Measurements from ENCODE around the gene KDM3A. TPM values are rescaled to one million over a fixed set of nuclear protein-coding genes. Genes with fewer than 3 reads are reported as not detected.

Gene KDM3A
- total RNA-seq, 1 experiment from 2014 or later: 52.6 TPM

- no peak overlapping the region for H3K4me2 ChIP-seq (ENCODE audit: low read length)
- H2AFZ ChIP-seq (ENCODE audit: low read depth, low read length, poor library complexity, severe bottlenecking): no peak overlapping the region
- ATAC-seq: no peak
- DNase-seq (ENCODE audit: low read depth, low spot score): no peak
- no peaks in the 10 kb centered on the region for H3K4me1 ChIP-seq (ENCODE audit: control insufficient read depth in 1 of 2, insufficient read depth in 2 of 2, low read length in 2 of 2)
- H3K9me3 ChIP-seq (ENCODE audit: control insufficient read depth in 1 of 2, insufficient read depth in 1 of 2, low read depth in 1 of 2, low read length in 2 of 2): no peaks in the 10 kb centered on the region
- ChIA-PET CTCF (no interaction called here), POLR2A (no interaction called here), RAD21 (ENCODE audit: low non-redundant PET in 1 of 2, low total read pairs in 2 of 2, uncharacterized antibody in 2 of 2, unreplicated experiment in 2 of 2) (no interaction called here)
- no peaks in the 10 kb centered on the region for H3K79me2 ChIP-seq (ENCODE audit: insufficient read depth, low read length)
- no TSS peak for BruUV-seq (replicated peaks)
- H3K4me3 ChIP-seq (replicated peaks in 1 of 2; ENCODE audit: low read depth in 1 of 2, low read length in 2 of 2): no peak overlapping the region
- no peak overlapping the region for H3K9ac ChIP-seq (ENCODE audit: low read length)
- H4K20me1 ChIP-seq (ENCODE audit: insufficient read depth): no peaks in the 10 kb centered on the region
- intact Hi-C loops (cut with micrococcal nuclease): no loop called here
- peaks cover 73% of the 10 kb centered on the region in 2 experiments for H3K36me3 ChIP-seq (ENCODE audit: control insufficient read depth in 1 of 2, insufficient read depth in 2 of 2, low read length in 2 of 2)
- H3K27ac ChIP-seq (ENCODE audit: low read depth, low read length): no peak overlapping the region
- no peaks in the 10 kb centered on the region for H3K9me2 ChIP-seq (ENCODE audit: insufficient read depth)
- TF ChIP-seq ZNF274 (IDR thresholded peaks at IDR 0.05; ENCODE audit: low read depth, low read length) (no peak), SP1 (IDR thresholded peaks at IDR 0.05; ENCODE audit: low read depth) (no peak), SRF (IDR thresholded peaks at IDR 0.05; ENCODE audit: low read depth) (no peak), RAD21 (IDR thresholded peaks at IDR 0.05; ENCODE audit: low read depth) (peak; percentile 20; the same call in 1 of the 2 replicates)
- TF ChIP-seq, protein P1, sequence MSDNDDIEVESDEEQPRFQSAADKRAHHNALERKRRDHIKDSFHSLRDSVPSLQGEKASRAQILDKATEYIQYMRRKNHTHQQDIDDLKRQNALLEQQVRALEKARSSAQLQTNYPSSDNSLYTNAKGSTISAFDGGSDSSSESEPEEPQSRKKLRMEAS (IDR thresholded peaks at IDR 0.05): no peak
- H3K27me3 ChIP-seq (ENCODE audit: insufficient read depth, low read length): no peaks in the 10 kb centered on the region
These were observed 45.9 kb downstream of the KDM3A start for GRCh38 chr2:86487062-86487461.

GRCh38 chr2:86488561-86489250 lies 47.5 kb downstream of the KDM3A start:
- DNase-seq (ENCODE audit: low read depth, low spot score) (no peak), ATAC-seq (no peak)
- no peaks in the 10 kb centered on the region for H3K27me3 ChIP-seq (ENCODE audit: insufficient read depth, low read length)
- H3K4me3 ChIP-seq (replicated peaks in 1 of 2; ENCODE audit: low read depth in 1 of 2, low read length in 2 of 2): no peak overlapping the region
- H3K9me2 ChIP-seq (ENCODE audit: insufficient read depth): no peaks in the 10 kb centered on the region
- no TSS peak for BruUV-seq (replicated peaks)
- no peaks in the 10 kb centered on the region for H4K20me1 ChIP-seq (ENCODE audit: insufficient read depth)
- H3K9me3 ChIP-seq (ENCODE audit: control insufficient read depth in 1 of 2, insufficient read depth in 1 of 2, low read depth in 1 of 2, low read length in 2 of 2): no peaks in the 10 kb centered on the region
- ChIA-PET RAD21 (ENCODE audit: low non-redundant PET in 1 of 2, low total read pairs in 2 of 2, uncharacterized antibody in 2 of 2, unreplicated experiment in 2 of 2) (no interaction called here), CTCF (no interaction called here), POLR2A (no interaction called here)
- peaks cover 64 to 74% of the 10 kb centered on the region in 2 experiments for H3K36me3 ChIP-seq (ENCODE audit: control insufficient read depth in 1 of 2, insufficient read depth in 2 of 2, low read length in 2 of 2)
- no peak overlapping the region for H2AFZ ChIP-seq (ENCODE audit: low read depth, low read length, poor library complexity, severe bottlenecking)
- no peak overlapping the region for H3K4me2 ChIP-seq (ENCODE audit: low read length)
- TF ChIP-seq POLR2A (IDR thresholded peaks at IDR 0.05; ENCODE audit: borderline replicate concordance, extremely low read depth, insufficient read depth, insufficient read length) (no peak), CBX3 (IDR thresholded peaks at IDR 0.05; ENCODE audit: low read depth) (no peak), JUND (IDR thresholded peaks at IDR 0.05) (no peak)
- no peak overlapping the region for H3K9ac ChIP-seq (ENCODE audit: low read length)
- intact Hi-C loops (cut with micrococcal nuclease): no loop called here
- no peaks in the 10 kb centered on the region for H3K4me1 ChIP-seq (ENCODE audit: control insufficient read depth in 1 of 2, insufficient read depth in 2 of 2, low read length in 2 of 2)
- H3K79me2 ChIP-seq (ENCODE audit: insufficient read depth, low read length): no peaks in the 10 kb centered on the region
- no peak overlapping the region for H3K27ac ChIP-seq (ENCODE audit: low read depth, low read length)
